Adrenal gland (tissue), 12 donors: ENCODE data around the gene TBC1D22A. TPM values are rescaled to one million over a fixed set of nuclear protein-coding genes. Genes with fewer than 3 reads are reported as not detected.

Source experiments
- DNase-seq, 7 donors: peaks; one replicate each; pipeline ENCODE4 v3.0.0-alpha.2; 2019 to 2020
- H3K27ac ChIP-seq, 5 donors: fragments of 200-600 bp; sonication (generic) in 4 of 5; 1 replicate in 3 of 5; 2 replicates in 2 of 5; pipeline versions ENCODE4 v1.5.1 to v1.8.0; 2016 to 2020; ENCODE audit warnings: mild to moderate bottlenecking in 1 of 5
- H3K27me3 ChIP-seq: fragments of 200-600 bp; 2 replicates; pipeline ENCODE4 v1.8.0; 2021
- H3K36me3 ChIP-seq, 2 donors: fragments of 200-600 bp; replicated peaks in 1 of 2; 1 replicate in 1 of 2; 2 replicates in 1 of 2; pipeline versions ENCODE4 v1.5.1 to v1.8.0; 2018 to 2022
- H3K4me1 ChIP-seq, 2 donors: fragments of 200-600 bp; replicated peaks in 1 of 2; 1 replicate in 1 of 2; 2 replicates in 1 of 2; pipeline versions ENCODE4 v1.5.1 to v1.8.0; 2018 to 2021
- H3K4me3 ChIP-seq, 4 donors: fragments of 200-600 bp; sonication (generic) in 3 of 4; one replicate each; pipeline ENCODE4 v1.5.1; 2016 to 2018
- H3K9me3 ChIP-seq, 3 donors: fragments of 200-600 bp; sonication (generic) in 1 of 3; replicated peaks in 1 of 3; 1 replicate in 2 of 3; 2 replicates in 1 of 3; pipeline versions ENCODE4 v1.5.1 to v1.8.0; 2016 to 2021
- CTCF ChIP-seq, 6 experiments: fragments of 450-650 bp in 4 of 6; fragments of 200-600 bp in 2 of 6; sonication (generic) in 1 of 6; IDR thresholded peaks; 1 replicate in 5 of 6; 2 replicates in 1 of 6; pipeline versions ENCODE4 v1.5.1 to v1.8.0; 2016 to 2021; ENCODE audit warnings: antibody characterized with exemption in 6 of 6, mild to moderate bottlenecking in 2 of 6, moderate library complexity in 1 of 6
- POLR2A ChIP-seq, 2 donors: fragments of 450-650 bp; IDR thresholded peaks; one replicate each; pipeline ENCODE4 v1.6.1; 2017; ENCODE audit warnings: antibody characterized with exemption in 2 of 2, mild to moderate bottlenecking in 2 of 2, moderate library complexity in 1 of 2
- WGBS, 4 donors: extraction: QIAGEN DNeasy Blood & Tissue Kit in 2 of 4; methylation state at CpG; one replicate each; pipeline versions ENCODE4 v1.1.5 to v1.1.7; 2013 to 2017; 5-methylcytosine and 5-hydroxymethylcytosine counted together
- intact Hi-C, 2 donors: fragments of 100-400 bp; cut with DNase I; formaldehyde crosslinking; loops; one replicate each; pipeline versions ENCODE4 v1.14.1 to v1.15.0; 2022 to 2023
- polyA plus RNA-seq, 3 donors: library from polyadenylated mRNA; stranded (reverse); fragments of 200-250 nt in 2 of 3; fragments of 350-450 nt in 1 of 3; fragmentation: Illumina TruSeq in 1 of 3; extraction: RNeasy Lipid Tissue Mini Kit (QIAGEN cat#74804) in 1 of 3; gene quantifications; one replicate each; pipeline ENCODE4 v1.2.3, GENCODE V29; 2013 to 2014
- total RNA-seq, 9 donors: library from RNA; depleted of rRNA in 4 of 9; stranded (reverse); fragments of >200 nt in 4 of 9; fragments of 120-200 nt in 1 of 9; fragmentation: NEBNext Ultra II Directional in 1 of 9; extraction: Animal tissue kit (Norgen Biotek cat#: 25700) in 1 of 9; gene quantifications; one replicate each; pipeline versions ENCODE4 v1.1.0 to v1.2.4, GENCODE V29; 2013 to 2023
- donor health status: healthy with polysubstance abuse.
- donor health status: Bipolar disorder and iron deficiency.
- donor health status: DM: yes; HTN: yes; CAD: no.
- donor health status: DM: no; HTN: no; CAD: no.
- donor health status: DM: no; HTN: no; CAD: no.
- donor health status: DM: yes; HTN: yes; CAD: no.

Gene TBC1D22A
- total and polyA plus RNA-seq, 12 donors: 11.5 to 44.2 (median 28.1) TPM

- peak in 6 of 7 donors; percentile 43 to 61 (median 54) for DNase-seq
- peaks cover 20 to 31% of the 10 kb centered on the region in 2 donors for H3K4me1 ChIP-seq
- H3K4me3 ChIP-seq: no peak overlapping the region
- no peaks in the 10 kb centered on the region for H3K9me3 ChIP-seq
- TF ChIP-seq POLR2A (IDR thresholded peaks at IDR 0.05) (no peak), CTCF (IDR thresholded peaks at IDR 0.05) (no peak)
- 39 to 42% (median 41%) methylated on average over 12 of the region's 12 CpGs for WGBS, 4 donors
- H3K27ac ChIP-seq: peak overlapping the region in 3 of 5 donors; percentile 35 to 70 (median 39)
- intact Hi-C loops: no loop called here
- no peaks in the 10 kb centered on the region for H3K27me3 ChIP-seq
- no peaks in the 10 kb centered on the region for H3K36me3 ChIP-seq
Measured at GRCh38 chr22:46829117-46829891, 66.9 kb downstream of the TBC1D22A start.

- H3K27ac ChIP-seq: peak overlapping the region in 3 of 5 donors; percentile 27 to 70 (median 35)
Measured at GRCh38 chr22:46829941-46830715, 67.7 kb downstream of the TBC1D22A start.

GRCh38 chr22:46830841-46831240, 68.4 kb downstream of the TBC1D22A start:
- DNase-seq: peak in 2 of 7 donors; percentile 32 to 53
- peaks cover 0 to 4% (median 2%) of the 10 kb centered on the region in 3 donors for H3K9me3 ChIP-seq
- no peak overlapping the region for H3K4me3 ChIP-seq
- no peaks in the 10 kb centered on the region for H3K36me3 ChIP-seq
- peaks cover 20 to 31% of the 10 kb centered on the region in 2 donors for H3K4me1 ChIP-seq
- intact Hi-C loops: no loop called here
- H3K27me3 ChIP-seq: no peaks in the 10 kb centered on the region
- WGBS, 4 donors: 65 to 80% (median 76%) methylated on average over 7 to 8 of the region's 8 CpGs
- H3K27ac ChIP-seq: peak overlapping the region in 2 of 5 donors; percentile 35 to 70
- TF ChIP-seq POLR2A (IDR thresholded peaks at IDR 0.05) (no peak), CTCF (IDR thresholded peaks at IDR 0.05) (no peak)

More at GRCh38 chr22:46829941-46830715, 67.7 kb downstream of the TBC1D22A start:
- 73 to 78% (median 74%) methylated on average over 14 to 15 of the region's 15 CpGs for WGBS, 4 donors
- H3K4me3 ChIP-seq: no peak overlapping the region
- H3K27me3 ChIP-seq: no peaks in the 10 kb centered on the region
- H3K36me3 ChIP-seq: no peaks in the 10 kb centered on the region
- H3K9me3 ChIP-seq: no peaks in the 10 kb centered on the region
- TF ChIP-seq POLR2A (IDR thresholded peaks at IDR 0.05) (no peak), CTCF (IDR thresholded peaks at IDR 0.05) (no peak)
- DNase-seq: peak; percentile 55 to 86 (median 81)
- peaks cover 20 to 31% of the 10 kb centered on the region in 2 donors for H3K4me1 ChIP-seq
- intact Hi-C loops: no loop called here

GRCh38 chr22:46833228-46833627, 70.8 kb downstream of the TBC1D22A start:
- Histone ChIP-seq H3K27ac (peak overlapping the region in 1 of 5 donors; percentile 32), H3K4me1 (peaks cover 20 to 31% of the 10 kb centered on the region in 2 donors), H3K27me3 (no peaks in the 10 kb centered on the region), H3K36me3 (no peaks in the 10 kb centered on the region), H3K4me3 (no peak overlapping the region), H3K9me3 (peaks cover 0 to 7% (median 5%) of the 10 kb centered on the region in 3 donors)
- TF ChIP-seq CTCF (IDR thresholded peaks at IDR 0.05): no peak
- TF ChIP-seq POLR2A (IDR thresholded peaks at IDR 0.05): no peak
- intact Hi-C loops: no loop called here
- WGBS, 4 donors: 76 to 89% (median 85%) methylated on average over 6 of the region's 6 CpGs
- no peak for DNase-seq
